Measurements from ENCODE around the gene RASGRP1. TPM values are rescaled to one million over a fixed set of nuclear protein-coding genes. Genes with fewer than 3 reads are reported as not detected.

The RASGRP1 gene
- total RNA-seq, 1 experiment from 2014 or later: 1.6 TPM

DNA sequence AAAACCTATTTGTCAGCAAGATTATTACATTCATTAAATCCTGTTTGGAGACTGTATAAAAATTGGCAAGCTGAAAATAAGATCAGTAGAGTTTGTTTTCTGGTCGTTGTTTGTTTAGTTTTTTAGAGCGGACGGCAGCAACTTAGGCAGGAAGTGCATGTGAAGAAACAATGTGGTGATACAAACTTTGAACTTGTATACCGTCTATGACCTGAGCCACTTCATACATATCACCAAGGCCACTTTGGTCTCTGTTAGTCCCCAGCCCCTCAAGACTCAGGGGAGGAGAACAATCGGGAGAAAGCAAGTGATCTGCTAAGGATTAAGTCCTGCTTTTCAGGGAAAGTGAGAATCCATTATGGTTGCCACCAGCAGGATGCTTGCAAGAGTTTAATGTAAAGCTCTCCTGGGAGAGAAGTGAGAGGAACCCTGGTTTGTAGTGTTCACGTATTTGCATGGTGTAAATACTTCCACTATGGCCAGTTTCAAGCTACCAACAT is 31.1 kb downstream of the RASGRP1 start:
- CTCF ChIA-PET: no interaction called here
- TF ChIP-seq EZH2 (IDR thresholded peaks at IDR 0.05): no peak
- no peak for TF ChIP-seq CBX3 (IDR thresholded peaks at IDR 0.05; ENCODE audit: low read depth)
- TF ChIP-seq, protein P1, sequence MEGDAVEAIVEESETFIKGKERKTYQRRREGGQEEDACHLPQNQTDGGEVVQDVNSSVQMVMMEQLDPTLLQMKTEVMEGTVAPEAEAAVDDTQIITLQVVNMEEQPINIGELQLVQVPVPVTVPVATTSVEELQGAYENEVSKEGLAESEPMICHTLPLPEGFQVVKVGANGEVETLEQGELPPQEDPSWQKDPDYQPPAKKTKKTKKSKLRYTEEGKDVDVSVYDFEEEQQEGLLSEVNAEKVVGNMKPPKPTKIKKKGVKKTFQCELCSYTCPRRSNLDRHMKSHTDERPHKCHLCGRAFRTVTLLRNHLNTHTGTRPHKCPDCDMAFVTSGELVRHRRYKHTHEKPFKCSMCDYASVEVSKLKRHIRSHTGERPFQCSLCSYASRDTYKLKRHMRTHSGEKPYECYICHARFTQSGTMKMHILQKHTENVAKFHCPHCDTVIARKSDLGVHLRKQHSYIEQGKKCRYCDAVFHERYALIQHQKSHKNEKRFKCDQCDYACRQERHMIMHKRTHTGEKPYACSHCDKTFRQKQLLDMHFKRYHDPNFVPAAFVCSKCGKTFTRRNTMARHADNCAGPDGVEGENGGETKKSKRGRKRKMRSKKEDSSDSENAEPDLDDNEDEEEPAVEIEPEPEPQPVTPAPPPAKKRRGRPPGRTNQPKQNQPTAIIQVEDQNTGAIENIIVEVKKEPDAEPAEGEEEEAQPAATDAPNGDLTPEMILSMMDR (IDR thresholded peaks at IDR 0.05 in 2 of 3, conservative IDR thresholded peaks at IDR 0.05 in 1 of 3; ENCODE audit: borderline replicate concordance in 1 of 3, insufficient read depth in 1 of 3, low read depth in 2 of 3, low read length in 2 of 3): no peak
- TF ChIP-seq EZH2phosphoT487 (IDR thresholded peaks at IDR 0.05; ENCODE audit: borderline replicate concordance): no peak
- TF ChIP-seq, protein P2, sequence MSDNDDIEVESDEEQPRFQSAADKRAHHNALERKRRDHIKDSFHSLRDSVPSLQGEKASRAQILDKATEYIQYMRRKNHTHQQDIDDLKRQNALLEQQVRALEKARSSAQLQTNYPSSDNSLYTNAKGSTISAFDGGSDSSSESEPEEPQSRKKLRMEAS (IDR thresholded peaks at IDR 0.05): no peak
- no peak for TF ChIP-seq SRF (IDR thresholded peaks at IDR 0.05; ENCODE audit: low read depth)
- TF ChIP-seq SIN3A (IDR thresholded peaks at IDR 0.05; ENCODE audit: low read depth): no peak
- TF ChIP-seq POLR2AphosphoS5 (IDR thresholded peaks at IDR 0.05; ENCODE audit: low read depth, low read length): no peak
- no peak for TF ChIP-seq JUND (IDR thresholded peaks at IDR 0.05)
- TF ChIP-seq POLR2A (IDR thresholded peaks at IDR 0.05; ENCODE audit: borderline replicate concordance, extremely low read depth, insufficient read depth, insufficient read length): no peak
- TF ChIP-seq YY1 (IDR thresholded peaks at IDR 0.05; ENCODE audit: extremely low read depth, insufficient replicate concordance, low read depth, low read length): no peak
- TF ChIP-seq TCF7L2 (IDR thresholded peaks at IDR 0.05; ENCODE audit: borderline replicate concordance, extremely low read depth, insufficient read depth, insufficient read length): no peak
- TF ChIP-seq RAD21 (IDR thresholded peaks at IDR 0.05; ENCODE audit: low read depth): no peak
- H3K9me2 ChIP-seq (ENCODE audit: insufficient read depth): no peaks in the 10 kb centered on the region
- no peak overlapping the region for H3K4me3 ChIP-seq (replicated peaks in 1 of 2; ENCODE audit: low read depth in 1 of 2, low read length in 2 of 2)
- no peak overlapping the region for H2AFZ ChIP-seq (ENCODE audit: low read depth, low read length, poor library complexity, severe bottlenecking)
- H3K79me2 ChIP-seq (ENCODE audit: insufficient read depth, low read length): no peaks in the 10 kb centered on the region
- DNase-seq (ENCODE audit: low read depth, low spot score) (no peak), ATAC-seq (no peak)
- no peak overlapping the region for H3K4me2 ChIP-seq (ENCODE audit: low read length)
- BruUV-seq (replicated peaks): no TSS peak
- POLR2A ChIA-PET: no interaction called here
- no peaks in the 10 kb centered on the region for H3K9me3 ChIP-seq (ENCODE audit: control insufficient read depth in 1 of 2, insufficient read depth in 1 of 2, low read depth in 1 of 2, low read length in 2 of 2)
- H3K27me3 ChIP-seq (ENCODE audit: insufficient read depth, low read length): no peaks in the 10 kb centered on the region; the same call in 1 of the 2 replicates
- no peaks in the 10 kb centered on the region for H4K20me1 ChIP-seq (ENCODE audit: insufficient read depth)
- RAD21 ChIA-PET (ENCODE audit: low non-redundant PET in 1 of 2, low total read pairs in 2 of 2, uncharacterized antibody in 2 of 2, unreplicated experiment in 2 of 2): no interaction called here
- intact Hi-C loops (cut with micrococcal nuclease): no loop called here
- no peaks in the 10 kb centered on the region for H3K36me3 ChIP-seq (ENCODE audit: control insufficient read depth in 1 of 2, insufficient read depth in 2 of 2, low read length in 2 of 2)
- H3K4me1 ChIP-seq (ENCODE audit: control insufficient read depth in 1 of 2, insufficient read depth in 2 of 2, low read length in 2 of 2): 0 out of 4 replicates have a peak, but pooled peaks cover 3 to 9% of the 10 kb centered on the region in 2 experiments
- no peak overlapping the region for H3K27ac ChIP-seq (ENCODE audit: low read depth, low read length)
- H3K9ac ChIP-seq (ENCODE audit: low read length): no peak overlapping the region

Measured in HCT116 (cell line).